Thyroid gland (tissue), 4 donors: ENCODE measurements around the gene NIM1K. TPM values are rescaled to one million over a fixed set of nuclear protein-coding genes. Genes with fewer than 3 reads are reported as not detected.

ENCODE experiments used
- DNase-seq, 2 donors: peaks; one replicate each; pipeline ENCODE4 v3.0.0-alpha.2; 2019
- H3K27ac ChIP-seq, 3 donors: fragments of 200-600 bp; sonication (generic); 1 replicate in 2 of 3; 2 replicates in 1 of 3; pipeline ENCODE4 v1.5.1; 2016 to 2019; ENCODE audit warnings: mild to moderate bottlenecking in 1 of 3, moderate library complexity in 1 of 3
- H3K27me3 ChIP-seq: fragments of 200-600 bp; sonication (generic); one replicate; pipeline ENCODE4 v1.5.1; 2019
- H3K36me3 ChIP-seq, 2 donors: fragments of 200-600 bp; sonication (generic); one replicate each; pipeline ENCODE4 v1.5.1; 2016 to 2019
- H3K4me1 ChIP-seq, 2 donors: fragments of 200-600 bp; sonication (generic); one replicate each; pipeline ENCODE4 v1.5.1; 2017 to 2019
- H3K4me3 ChIP-seq, 3 donors: fragments of 200-600 bp; sonication (generic); replicated peaks in 1 of 3; 1 replicate in 2 of 3; 2 replicates in 1 of 3; pipeline ENCODE4 v1.5.1; 2016; ENCODE audit warnings: mild to moderate bottlenecking in 1 of 3
- H3K9me3 ChIP-seq: fragments of 200-600 bp; sonication (generic); one replicate; pipeline ENCODE4 v1.5.1; 2017
- POLR2A ChIP-seq, 2 donors: fragments of 450-650 bp; IDR thresholded peaks; one replicate each; pipeline ENCODE4 v1.6.1; 2017; ENCODE audit warnings: antibody characterized with exemption in 2 of 2, mild to moderate bottlenecking in 2 of 2, moderate library complexity in 1 of 2
- WGBS, 2 donors: methylation state at CpG; one replicate each; pipeline ENCODE4 v1.1.5; 2017; 5-methylcytosine and 5-hydroxymethylcytosine counted together
- intact Hi-C: fragments of 100-400 bp; cut with DNase I; formaldehyde crosslinking; loops from one replicate; pipeline ENCODE4 v1.15.1; 2023
- total RNA-seq, 4 donors: library from RNA; depleted of rRNA; stranded (reverse); fragments of >200 nt; gene quantifications; one replicate each; pipeline ENCODE4 v1.2.3, GENCODE V29; 2016
- TF ChIP-seq, protein P1 (sequence below), 6 experiments: fragments of 200-600 bp in 3 of 6; fragments of 450-650 bp in 3 of 6; sonication (generic) in 3 of 6; IDR thresholded peaks; one replicate each; pipeline ENCODE4 v1.5.1; 2016 to 2019; ENCODE audit warnings: antibody characterized with exemption in 6 of 6, mild to moderate bottlenecking in 2 of 6, inconsistent platforms in 1 of 6, moderate library complexity in 1 of 6

The NIM1K gene
- total RNA-seq, 4 donors from 2014 or later: 0.40 to 2.1 (median 0.58) TPM

DNA sequence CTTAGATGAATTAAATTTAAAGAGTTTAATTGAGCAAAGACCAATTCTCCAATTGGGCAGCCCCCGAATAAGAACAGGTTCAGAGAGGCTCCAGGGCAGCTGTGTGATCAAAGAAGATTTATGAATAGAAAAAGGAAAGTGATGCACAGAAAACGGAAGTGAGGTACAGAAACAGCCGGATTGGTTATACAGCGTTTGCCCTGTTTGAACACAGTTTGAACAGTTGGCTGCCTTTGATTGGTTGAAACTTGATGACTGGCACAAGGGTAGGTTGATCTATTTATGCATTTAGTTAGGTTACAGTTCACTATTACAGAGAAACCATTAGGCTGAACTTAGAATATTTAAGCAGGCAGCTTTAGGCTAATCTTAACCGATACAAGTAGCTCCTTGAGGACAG, 29.5 kb downstream of the NIM1K start:
- intact Hi-C loops: loop anchor here (10.0 kb wide), 1 partner anchor 163 kb away; no protein-coding TSS in a partner anchor
- TF ChIP-seq POLR2A (IDR thresholded peaks at IDR 0.05): no peak
- TF ChIP-seq, protein P1, sequence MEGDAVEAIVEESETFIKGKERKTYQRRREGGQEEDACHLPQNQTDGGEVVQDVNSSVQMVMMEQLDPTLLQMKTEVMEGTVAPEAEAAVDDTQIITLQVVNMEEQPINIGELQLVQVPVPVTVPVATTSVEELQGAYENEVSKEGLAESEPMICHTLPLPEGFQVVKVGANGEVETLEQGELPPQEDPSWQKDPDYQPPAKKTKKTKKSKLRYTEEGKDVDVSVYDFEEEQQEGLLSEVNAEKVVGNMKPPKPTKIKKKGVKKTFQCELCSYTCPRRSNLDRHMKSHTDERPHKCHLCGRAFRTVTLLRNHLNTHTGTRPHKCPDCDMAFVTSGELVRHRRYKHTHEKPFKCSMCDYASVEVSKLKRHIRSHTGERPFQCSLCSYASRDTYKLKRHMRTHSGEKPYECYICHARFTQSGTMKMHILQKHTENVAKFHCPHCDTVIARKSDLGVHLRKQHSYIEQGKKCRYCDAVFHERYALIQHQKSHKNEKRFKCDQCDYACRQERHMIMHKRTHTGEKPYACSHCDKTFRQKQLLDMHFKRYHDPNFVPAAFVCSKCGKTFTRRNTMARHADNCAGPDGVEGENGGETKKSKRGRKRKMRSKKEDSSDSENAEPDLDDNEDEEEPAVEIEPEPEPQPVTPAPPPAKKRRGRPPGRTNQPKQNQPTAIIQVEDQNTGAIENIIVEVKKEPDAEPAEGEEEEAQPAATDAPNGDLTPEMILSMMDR (IDR thresholded peaks at IDR 0.05): no peak

DNA sequence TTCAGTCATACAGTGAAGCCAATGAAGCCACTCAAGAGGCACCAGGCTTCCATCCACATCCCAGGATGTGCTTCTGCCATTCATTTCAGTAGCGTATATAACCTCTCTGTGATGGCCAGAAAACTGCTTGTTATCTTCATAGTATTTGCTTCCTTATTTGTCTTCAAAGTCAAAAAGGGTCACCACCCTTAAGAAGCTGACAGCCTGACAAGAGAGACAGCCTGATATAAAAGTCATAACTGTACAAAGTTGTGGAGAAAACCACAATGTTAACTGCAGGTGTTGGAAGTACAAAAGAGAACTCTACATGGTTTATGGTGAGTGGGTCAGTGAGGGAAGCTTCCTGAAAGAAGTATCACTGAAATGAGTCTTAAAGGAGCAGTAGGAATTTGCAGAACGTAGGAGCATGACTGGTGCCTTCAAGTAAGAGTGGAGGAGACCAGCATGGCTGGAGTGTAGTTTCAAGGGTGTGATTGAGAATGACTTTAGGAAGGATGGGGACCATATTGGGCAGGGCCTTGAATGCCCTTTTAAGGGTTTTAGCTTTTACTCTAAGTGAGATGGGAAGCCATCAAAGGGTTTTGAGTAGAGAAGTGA, 33.7 kb downstream of the NIM1K start:
- 89 to 93% methylated on average over 2 of the region's 2 CpGs for WGBS, 2 donors
- TF ChIP-seq, protein P1 (IDR thresholded peaks at IDR 0.05): no peak
- no peak for TF ChIP-seq POLR2A (IDR thresholded peaks at IDR 0.05)
- intact Hi-C loops: loop anchor here (10.0 kb wide), 1 partner anchor 159 kb away; no protein-coding TSS in a partner anchor

More for the DNA sequence above, 29.5 kb downstream of the NIM1K start:
- no peak overlapping the region for H3K27ac ChIP-seq
- no peak overlapping the region for H3K4me3 ChIP-seq
- no peak for DNase-seq
- no peaks in the 10 kb centered on the region for H3K27me3 ChIP-seq
- H3K36me3 ChIP-seq: no peaks in the 10 kb centered on the region
- no peaks in the 10 kb centered on the region for H3K9me3 ChIP-seq
- WGBS, 2 donors: 92 to 95% methylated on average over 5 of the region's 5 CpGs
- H3K4me1 ChIP-seq: no peaks in the 10 kb centered on the region

DNA sequence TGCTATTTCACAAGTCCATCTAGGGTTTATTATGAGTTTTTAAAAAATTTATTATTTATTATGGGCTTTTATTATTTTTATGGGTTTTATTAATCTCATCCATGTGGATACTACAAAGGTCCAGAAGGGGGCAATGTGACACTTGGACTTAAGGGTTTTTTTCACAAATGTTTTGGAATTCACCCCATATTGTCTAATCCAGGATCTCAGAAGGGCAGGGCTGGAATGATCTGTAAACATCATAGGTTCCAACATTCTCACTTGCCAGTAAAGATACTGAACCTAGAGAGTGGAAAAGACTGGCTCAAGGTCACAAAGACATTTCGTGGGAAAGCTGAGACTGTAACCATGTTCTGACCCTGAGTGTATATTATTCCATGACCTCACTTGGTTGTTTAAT, 35.6 kb downstream of the NIM1K start:
- H3K4me1 ChIP-seq: no peaks in the 10 kb centered on the region
- WGBS, 2 donors: 76 to 77% methylated on average over 1 of the region's 1 CpG
- H3K9me3 ChIP-seq: no peaks in the 10 kb centered on the region
- H3K4me3 ChIP-seq: no peak overlapping the region
- no peak overlapping the region for H3K27ac ChIP-seq
- no peaks in the 10 kb centered on the region for H3K36me3 ChIP-seq
- TF ChIP-seq POLR2A (IDR thresholded peaks at IDR 0.05): no peak
- TF ChIP-seq, protein P1 (IDR thresholded peaks at IDR 0.05): peak in 5 of 6 experiments; percentile 21 to 73 (median 55)
- intact Hi-C loops: loop anchor here (10.0 kb wide), 1 partner anchor 157 kb away; no protein-coding TSS in a partner anchor
- H3K27me3 ChIP-seq: no peaks in the 10 kb centered on the region
- DNase-seq: no peak

More for the DNA sequence above, 33.7 kb downstream of the NIM1K start:
- no peak overlapping the region for H3K27ac ChIP-seq
- H3K4me1 ChIP-seq: no peaks in the 10 kb centered on the region
- H3K27me3 ChIP-seq: no peaks in the 10 kb centered on the region
- H3K36me3 ChIP-seq: no peaks in the 10 kb centered on the region
- no peak for DNase-seq
- no peaks in the 10 kb centered on the region for H3K9me3 ChIP-seq
- no peak overlapping the region for H3K4me3 ChIP-seq

DNA sequence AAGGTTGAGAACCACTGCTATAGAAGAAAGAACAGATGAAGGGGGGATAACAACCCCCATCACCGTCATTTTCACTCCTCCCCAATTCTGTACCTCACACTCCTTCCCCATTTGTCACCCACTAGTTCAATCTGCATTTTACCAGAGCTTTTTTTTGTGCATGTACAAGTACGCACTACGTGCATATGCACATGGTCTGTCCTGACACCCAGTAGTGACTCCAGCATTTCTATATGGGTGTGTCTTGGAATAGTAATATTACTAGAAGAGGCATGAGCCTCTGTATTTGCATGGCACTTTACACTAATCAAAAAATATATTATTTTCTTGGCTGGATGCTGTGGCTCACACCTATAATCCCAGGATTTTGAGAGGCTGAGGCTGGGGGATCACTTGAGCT, 38.7 kb downstream of the NIM1K start:
- Histone ChIP-seq H3K9me3 (no peaks in the 10 kb centered on the region), H3K27me3 (no peaks in the 10 kb centered on the region), H3K36me3 (no peaks in the 10 kb centered on the region), H3K4me1 (peaks cover 7 to 11% of the 10 kb centered on the region in 2 donors), H3K27ac (no peak overlapping the region), H3K4me3 (no peak overlapping the region)
- no peak for DNase-seq
- TF ChIP-seq POLR2A (IDR thresholded peaks at IDR 0.05): no peak
- TF ChIP-seq, protein P1 (IDR thresholded peaks at IDR 0.05): no peak
- intact Hi-C loops: no loop called here
- WGBS, 2 donors: 92 to 96% methylated on average over 3 of the region's 3 CpGs

DNA sequence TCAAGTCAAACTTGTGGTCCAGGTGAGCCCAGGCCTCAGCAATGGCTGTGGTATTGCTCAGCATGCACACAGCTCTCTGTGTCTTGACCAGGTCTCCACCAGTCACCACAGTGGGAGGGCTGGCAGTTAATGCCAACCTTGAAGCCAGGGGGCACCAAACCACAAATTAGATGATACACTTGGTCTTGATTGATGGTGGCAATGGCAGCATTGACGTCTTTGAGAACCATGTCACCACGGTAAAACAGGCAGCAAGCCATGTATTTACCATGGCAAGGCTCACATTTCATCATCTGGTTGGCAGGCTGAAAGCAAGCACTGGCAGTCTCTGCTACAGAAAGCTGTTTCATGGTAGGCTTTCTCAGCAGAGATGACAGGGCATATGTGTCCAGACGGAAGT, 40.0 kb downstream of the NIM1K start:
- H3K36me3 ChIP-seq: no peaks in the 10 kb centered on the region
- no peaks in the 10 kb centered on the region for H3K27me3 ChIP-seq
- no peak for TF ChIP-seq POLR2A (IDR thresholded peaks at IDR 0.05)
- TF ChIP-seq, protein P1 (IDR thresholded peaks at IDR 0.05): peak in 1 of 6 experiments; percentile 11
- intact Hi-C loops: no loop called here
- 78 to 93% methylated on average over 3 of the region's 3 CpGs for WGBS, 2 donors
- H3K27ac ChIP-seq: no peak overlapping the region
- peaks cover 7 to 11% of the 10 kb centered on the region in 2 donors for H3K4me1 ChIP-seq
- no peaks in the 10 kb centered on the region for H3K9me3 ChIP-seq
- DNase-seq: no peak
- H3K4me3 ChIP-seq: no peak overlapping the region
